ENCODE data around the gene RAB27A.
"Not testable (repeated sequence)": the region's sequence is repeated elsewhere in the genome, so short reads cannot be mapped to it uniquely, and the experiment has no call there.

RAB27A gene

DNA sequence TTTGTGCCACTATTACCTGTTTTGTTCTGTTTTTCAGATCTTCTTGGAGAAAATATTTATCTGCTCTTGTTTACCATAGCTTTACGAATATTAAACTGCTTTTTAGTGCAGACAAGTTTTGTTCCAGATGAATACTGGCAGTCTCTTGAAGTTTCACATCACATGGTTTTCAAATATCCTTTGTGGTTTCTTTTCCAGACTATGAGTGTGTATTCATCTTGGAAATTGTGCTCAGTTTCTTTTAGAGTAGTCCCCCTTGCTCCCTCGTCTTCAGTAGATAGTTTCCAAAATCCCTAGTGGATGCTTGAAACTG lies 30.6 kb upstream of the RAB27A start:
- no peak overlapping the region for H3K27ac ChIP-seq

DNA sequence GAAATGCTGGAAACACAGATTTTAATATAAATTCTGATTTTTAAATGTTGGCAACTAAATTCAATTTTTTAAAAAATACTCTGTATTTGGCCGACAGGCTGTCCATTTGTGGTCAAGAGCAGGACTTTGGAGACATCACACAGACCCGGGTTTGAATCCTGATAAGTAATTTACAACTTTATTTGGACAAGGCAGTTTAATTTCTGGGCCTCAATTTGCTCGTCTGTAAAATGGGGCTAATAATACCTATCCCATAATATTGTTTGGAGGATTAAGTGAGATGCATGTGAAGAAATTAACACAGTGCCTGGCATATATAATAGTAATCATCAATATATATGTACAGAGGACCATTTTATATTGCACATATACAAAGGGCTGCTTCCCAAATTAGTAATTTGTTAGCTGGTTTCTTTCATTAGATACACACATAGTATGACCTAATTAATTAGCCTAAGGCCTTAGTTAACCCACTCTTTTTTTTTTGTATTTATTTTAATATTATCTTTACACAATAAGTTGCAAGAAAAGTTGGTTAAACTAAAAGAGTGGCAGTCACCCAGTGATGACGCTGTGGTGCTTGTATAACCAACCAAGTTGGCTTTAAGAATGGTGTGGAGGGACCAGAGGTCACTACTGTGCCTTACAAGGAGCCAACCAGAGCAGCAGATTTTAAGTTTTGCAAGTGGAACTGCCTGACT lies 30.1 kb upstream of the RAB27A start:
- peak overlapping the region; percentile 84 for H3K27ac ChIP-seq
- TF ChIP-seq ZFX (IDR thresholded peaks at IDR 0.05; ENCODE audit: borderline replicate concordance), result no peak
- TF ChIP-seq CTCF (IDR thresholded peaks at IDR 0.05), result no peak

More for the DNA sequence above, 30.6 kb upstream of the RAB27A start:
- no peak for TF ChIP-seq ZFX (IDR thresholded peaks at IDR 0.05; ENCODE audit: borderline replicate concordance)
- TF ChIP-seq CTCF (IDR thresholded peaks at IDR 0.05), result no peak

- peak within 1 kb of the TSS; percentile 84 for H3K27ac ChIP-seq
- TF ChIP-seq CTCF (IDR thresholded peaks at IDR 0.05) (no peak), ZFX (IDR thresholded peaks at IDR 0.05; ENCODE audit: borderline replicate concordance) (no peak)
Observed at GRCh38 chr15:55318588-55319494, 29.2 kb upstream of the RAB27A start, which contains the start of the genes PIGB and PIGBOS1. TSS of gene PIGB (plus strand) at chr15:55319222. CDS start at chr15:55319251, 29 bp downstream. TSS of gene PIGBOS1 (minus strand) at chr15:55319123. CDS start at chr15:55317792, 1,331 bp downstream.

GRCh38 chr15:55302801-55303200 lies 13.2 kb upstream of the RAB27A start:
- H3K27ac ChIP-seq, result not testable (repeated sequence)

DNA sequence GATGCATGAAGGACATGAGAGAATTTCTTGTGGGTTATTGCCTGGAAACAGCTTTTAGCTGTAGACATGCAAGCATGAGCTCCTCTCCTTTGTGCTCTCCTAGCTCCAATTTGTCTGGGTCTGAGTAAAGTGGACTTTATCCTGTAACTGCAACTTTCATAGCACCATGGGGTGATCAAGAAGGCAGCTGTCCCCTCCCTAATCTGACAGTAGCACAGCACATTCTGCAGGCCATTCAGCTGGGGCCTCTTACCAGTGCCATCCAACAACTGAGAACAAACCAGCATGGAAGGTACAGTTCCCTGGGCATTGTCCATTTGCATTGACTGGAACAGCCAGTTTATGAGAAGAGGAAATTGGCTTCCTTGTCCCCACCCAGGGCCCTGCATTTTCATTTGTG lies 7.7 kb upstream of the RAB27A start:
- TF ChIP-seq CTCF (IDR thresholded peaks at IDR 0.05), result no peak
- TF ChIP-seq ZFX (IDR thresholded peaks at IDR 0.05; ENCODE audit: borderline replicate concordance), result no peak
- H3K27ac ChIP-seq, result no peak overlapping the region

DNA sequence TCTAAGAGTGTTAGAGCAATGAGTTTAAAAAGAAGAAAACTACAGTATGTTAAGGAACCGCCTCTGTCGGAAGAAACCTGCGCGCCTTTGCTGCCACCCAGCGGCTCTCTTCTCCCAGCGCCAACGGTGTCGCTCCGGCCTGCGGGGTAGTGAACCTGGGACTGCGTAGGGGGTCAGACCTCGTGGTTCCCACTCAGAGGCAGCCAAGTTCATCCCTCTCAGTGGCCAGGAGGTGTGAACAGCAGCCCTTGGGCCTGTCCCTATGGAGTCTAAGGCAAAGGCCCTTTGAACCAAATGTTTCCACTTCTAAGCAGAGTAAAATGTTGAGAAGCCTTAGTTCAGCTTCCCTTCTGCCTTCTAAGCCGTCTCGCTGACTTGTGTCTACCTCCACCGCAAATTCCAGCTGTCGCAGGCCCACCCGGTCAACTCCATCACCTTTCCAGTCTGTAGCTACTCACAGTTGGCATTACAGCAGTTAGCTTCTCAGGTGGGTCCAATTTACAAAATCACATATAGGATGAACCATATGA lies 980 bp upstream of the RAB27A start:
- peak; percentile 93 for TF ChIP-seq CTCF (IDR thresholded peaks at IDR 0.05)
- TF ChIP-seq ZFX (IDR thresholded peaks at IDR 0.05; ENCODE audit: borderline replicate concordance), result no peak
- H3K27ac ChIP-seq, result peak overlapping the region; percentile 69

GRCh38 chr15:55289011-55289745 lies 435 bp downstream of the RAB27A start:
- peak overlapping the region; percentile 69 for H3K27ac ChIP-seq
- TF ChIP-seq ZFX (IDR thresholded peaks at IDR 0.05; ENCODE audit: borderline replicate concordance) (no peak), CTCF (IDR thresholded peaks at IDR 0.05) (no peak)
